NCI-H1105 treated with DMSO at 0.1 percent for 48 hours (cell line): ENCODE measurements around the gene EYS.
A peak's percentile ranks its signal among the peaks of the same experiment; 100 is the strongest.
"Not testable (repeated sequence)": the region's sequence is repeated elsewhere in the genome, so short reads cannot be mapped to it uniquely, and the experiment has no call there.

Source experiments
- DNase-seq: peaks from one replicate; lab custom pipeline; 2025; lab: John Stamatoyannopoulos, UW

The EYS gene

GRCh38 chr6:64469405-64469804 is 1237.6 kb downstream of the EYS start:
- DNase-seq = not testable (repeated sequence)

GRCh38 chr6:64467656-64468055 is 1239.4 kb downstream of the EYS start:
- DNase-seq = no peak

GRCh38 chr6:64459411-64459944 is 1247.5 kb downstream of the EYS start:
- DNase-seq = no peak

- DNase-seq = not testable (repeated sequence)
These were observed 1258.9 kb downstream of the EYS start for GRCh38 chr6:64448101-64448500.

- no peak for DNase-seq
These were observed 1262.0 kb downstream of the EYS start for GRCh38 chr6:64445038-64445437.

- no peak for DNase-seq
These were observed 1267.8 kb downstream of the EYS start for GRCh38 chr6:64439274-64439673.

- no peak for DNase-seq
These were observed 1269.0 kb downstream of the EYS start for GRCh38 chr6:64437996-64438395.

- DNase-seq = peak; percentile 65
These were observed 1277.1 kb downstream of the EYS start for GRCh38 chr6:64429926-64430325.

GRCh38 chr6:64428186-64428585 is 1278.8 kb downstream of the EYS start:
- DNase-seq = no peak

- no peak for DNase-seq
These were observed 1291.1 kb downstream of the EYS start for GRCh38 chr6:64415926-64416325.

- no peak for DNase-seq
These were observed 1295.8 kb downstream of the EYS start for GRCh38 chr6:64411226-64411625.

GRCh38 chr6:64409948-64410347 is 1297.1 kb downstream of the EYS start:
- no peak for DNase-seq

GRCh38 chr6:64404396-64404795 is 1302.6 kb downstream of the EYS start:
- DNase-seq = no peak

- no peak for DNase-seq
These were observed 1323.7 kb downstream of the EYS start for GRCh38 chr6:64383277-64383676.

GRCh38 chr6:64376394-64376793 is 1330.6 kb downstream of the EYS start:
- no peak for DNase-seq

- DNase-seq = no peak
These were observed 1349.6 kb downstream of the EYS start for GRCh38 chr6:64357430-64357829.

GRCh38 chr6:64347411-64347810 is 1359.6 kb downstream of the EYS start:
- DNase-seq = no peak

- DNase-seq = no peak
These were observed 1371.8 kb downstream of the EYS start for GRCh38 chr6:64335195-64335594.

GRCh38 chr6:64334636-64335035 is 1372.4 kb downstream of the EYS start:
- no peak for DNase-seq

GRCh38 chr6:64330694-64331307 is 1376.2 kb downstream of the EYS start:
- DNase-seq = peak; percentile 50

- DNase-seq = no peak
These were observed 1380.1 kb downstream of the EYS start for GRCh38 chr6:64326939-64327338.

GRCh38 chr6:64325093-64325492 is 1381.9 kb downstream of the EYS start:
- DNase-seq = no peak

GRCh38 chr6:64310214-64310613 is 1396.8 kb downstream of the EYS start:
- no peak for DNase-seq
